PC-9 (cell line): ENCODE data around the gene SH3GL3.

ENCODE experiments used
- CTCF ChIP-seq: fragments of 200-600 bp; sonication (generic); conservative IDR thresholded peaks from 2 replicates; pipeline ENCODE4 v1.6.1; 2017; ENCODE audit warnings: mixed run types, antibody characterized with exemption, mild to moderate bottlenecking, moderate library complexity
- EZH2 ChIP-seq: fragments of 200-600 bp; sonication (generic); IDR thresholded peaks from 2 replicates; pipeline ENCODE4 v1.8.0; 2017; ENCODE audit warnings: antibody characterized with exemption, low read depth

- TF ChIP-seq CTCF (no peak), EZH2 (no peak)
Observed at GRCh38 chr15:83484636-83485035, 37.5 kb downstream of the SH3GL3 start.
